Right cardiac atrium (tissue), 5 donors: Measurements from ENCODE around the gene BTNL8. TPM values are rescaled to one million over a fixed set of nuclear protein-coding genes. Genes with fewer than 3 reads are reported as not detected.

Experiments
- ATAC-seq, 2 donors: fragments of 200-7000 bp; cut with Tn5 transposase; one replicate each; pipeline versions ENCODE4 v1.8.0 to v1.9.1; 2020; ENCODE audit warnings: moderate library complexity in 2 of 2, mild to moderate bottlenecking in 1 of 2
- DNase-seq, 3 donors: peaks; one replicate each; pipeline ENCODE4 v3.0.0-alpha.2; 2020
- H3K27ac ChIP-seq: one replicate; pipeline ENCODE4 v1.5.1; 2013; ENCODE audit warnings: mild to moderate bottlenecking, low read length, control low read depth, moderate library complexity
- H3K27me3 ChIP-seq: one replicate; pipeline ENCODE4 v1.6.1; 2013; ENCODE audit not compliant: control insufficient read depth, insufficient read depth
- H3K4me1 ChIP-seq: one replicate; pipeline ENCODE4 v1.6.1; 2013; ENCODE audit warnings: low read length; ENCODE audit not compliant: control insufficient read depth, insufficient read depth
- H3K4me3 ChIP-seq: one replicate; pipeline ENCODE4 v1.5.1; 2013; ENCODE audit warnings: low read length, control low read depth
- H3K9me3 ChIP-seq: one replicate; pipeline ENCODE4 v1.6.1; 2013; ENCODE audit warnings: low read length; ENCODE audit not compliant: control insufficient read depth
- WGBS: extraction: QIAGEN DNeasy Blood & Tissue Kit; methylation state at CpG from one replicate; pipeline ENCODE4 v1.1.7; 2013; 5-methylcytosine and 5-hydroxymethylcytosine counted together
- intact Hi-C, 4 donors: fragments of 100-400 bp; cut with DNase I; formaldehyde crosslinking; loops; one replicate each; pipeline versions ENCODE4 v1.11.0 to v1.14.0; 2022 to 2023
- polyA plus RNA-seq: library from polyadenylated mRNA; stranded (reverse); fragments of 200-250 nt; gene quantifications from one replicate; pipeline ENCODE4 v1.2.3, GENCODE V29; 2013
- total RNA-seq, 4 donors: library from RNA; stranded (reverse); fragmentation: NEBNext Ultra II Directional; extraction: Animal tissue kit (Norgen Biotek cat#: 25700); gene quantifications; one replicate each; pipeline ENCODE4 v1.2.1, GENCODE V29; 2021
- donor health status: healthy with polysubstance abuse.
- donor health status: DM: no; HTN: yes; CAD: no.
- donor health status: DM: no; HTN: no; CAD: no.
- donor health status: DM: no; HTN: yes; CAD: no; lungs with severe emphysema.
- donor health status: DM: yes; HTN: yes; CAD: no.

Gene BTNL8
- total and polyA plus RNA-seq, 5 donors = 0.16 to 0.31 (median 0.24) TPM; not detected in 2

DNA sequence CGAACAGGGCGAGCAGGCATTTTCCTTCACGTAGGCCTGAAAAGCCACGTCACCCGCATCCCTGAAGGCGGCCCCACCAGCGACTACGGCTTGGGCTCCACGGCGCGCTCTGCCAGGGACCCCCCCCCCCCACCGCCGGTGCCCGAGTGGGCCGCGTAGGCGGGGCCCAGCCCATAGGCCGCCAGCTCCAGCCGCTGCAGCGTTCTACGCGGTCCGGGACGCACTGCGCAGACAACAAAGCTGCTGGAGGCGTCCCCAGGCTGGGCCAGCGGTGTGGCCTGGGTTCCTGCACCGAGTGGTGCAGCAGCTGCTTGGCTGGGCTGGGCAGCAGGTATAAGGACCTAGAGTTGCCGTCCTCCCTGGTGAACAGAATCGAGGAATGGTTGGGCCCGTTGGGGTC, 71.4 kb downstream of the BTNL8 start:
- WGBS = 97% methylated on average over 31 of the region's 31 CpGs
- ATAC-seq (no peak), DNase-seq (no peak)
- H3K27me3 ChIP-seq = no peaks in the 10 kb centered on the region
- H3K4me3 ChIP-seq = no peak overlapping the region
- no peaks in the 10 kb centered on the region for H3K4me1 ChIP-seq
- intact Hi-C loops = no loop called here
- H3K9me3 ChIP-seq = no peaks in the 10 kb centered on the region
- H3K27ac ChIP-seq = no peak overlapping the region

DNA sequence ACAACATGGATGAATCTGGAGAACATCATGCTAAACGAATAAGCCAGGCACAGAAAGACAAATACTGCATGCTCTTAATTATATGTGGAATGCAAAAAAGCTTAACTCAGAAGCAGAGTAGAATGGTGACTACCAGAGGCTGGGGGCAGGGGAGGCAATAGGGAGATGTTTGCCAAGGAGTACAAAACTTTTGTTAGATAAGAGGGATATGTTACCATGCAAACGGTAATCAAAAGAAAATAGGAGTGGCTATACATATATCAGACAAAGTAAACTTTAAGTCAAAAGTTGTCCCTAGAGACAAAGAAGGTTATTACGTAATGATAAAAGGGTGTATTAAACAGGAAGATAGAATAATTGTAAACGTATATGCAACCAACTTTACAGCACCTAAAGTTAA, 71.9 kb downstream of the BTNL8 start:
- H3K9me3 ChIP-seq = no peaks in the 10 kb centered on the region
- intact Hi-C loops = no loop called here
- H3K4me3 ChIP-seq = no peak overlapping the region
- ATAC-seq = no peak
- H3K27me3 ChIP-seq = no peaks in the 10 kb centered on the region
- WGBS = 73% methylated on average over 4 of the region's 4 CpGs
- no peak overlapping the region for H3K27ac ChIP-seq
- DNase-seq = no peak
- no peaks in the 10 kb centered on the region for H3K4me1 ChIP-seq

GRCh38 chr5:180974612-180975315, 75.8 kb downstream of the BTNL8 start:
- H3K9me3 ChIP-seq = no peaks in the 10 kb centered on the region
- 81% methylated on average over 2 of the region's 2 CpGs for WGBS
- no peaks in the 10 kb centered on the region for H3K4me1 ChIP-seq
- H3K27ac ChIP-seq = no peak overlapping the region
- no peak for DNase-seq
- no peaks in the 10 kb centered on the region for H3K27me3 ChIP-seq
- intact Hi-C loops = no loop called here
- no peak for ATAC-seq
- H3K4me3 ChIP-seq = no peak overlapping the region

DNA sequence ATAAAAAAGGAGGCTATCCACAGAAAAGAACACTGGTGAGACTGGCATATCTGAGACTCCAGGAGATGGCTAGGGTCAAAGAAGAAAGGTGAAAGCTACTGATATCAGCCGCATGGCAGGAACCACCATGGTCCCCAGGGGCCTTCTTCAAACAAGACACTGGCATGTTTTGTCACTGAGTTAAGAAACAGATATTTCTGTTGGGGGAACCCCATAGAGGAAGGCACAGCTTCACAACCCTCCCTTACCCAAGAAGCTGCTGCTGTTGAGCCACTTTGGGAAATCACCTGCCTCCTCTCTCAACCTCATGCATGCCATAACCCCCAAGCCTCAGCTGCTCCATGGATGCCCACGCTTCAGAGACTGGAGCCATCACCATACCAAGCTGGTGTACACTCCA, 76.4 kb downstream of the BTNL8 start:
- Histone ChIP-seq H3K9me3 (no peaks in the 10 kb centered on the region), H3K4me1 (no peaks in the 10 kb centered on the region), H3K27me3 (no peaks in the 10 kb centered on the region), H3K27ac (no peak overlapping the region), H3K4me3 (no peak overlapping the region)
- 70% methylated on average over 2 of the region's 2 CpGs for WGBS
- intact Hi-C loops = no loop called here
- no peak for DNase-seq
- no peak for ATAC-seq

GRCh38 chr5:180976518-180976917, 77.6 kb downstream of the BTNL8 start:
- H3K27ac ChIP-seq = no peak overlapping the region
- 59% methylated on average over 6 of the region's 6 CpGs for WGBS
- no peaks in the 10 kb centered on the region for H3K4me1 ChIP-seq
- no peaks in the 10 kb centered on the region for H3K9me3 ChIP-seq
- no peak for DNase-seq
- no peak for ATAC-seq
- no peak overlapping the region for H3K4me3 ChIP-seq
- H3K27me3 ChIP-seq = no peaks in the 10 kb centered on the region
- intact Hi-C loops = no loop called here

GRCh38 chr5:180977852-180978251, 78.9 kb downstream of the BTNL8 start:
- intact Hi-C loops = no loop called here
- H3K27me3 ChIP-seq = no peaks in the 10 kb centered on the region
- no peaks in the 10 kb centered on the region for H3K9me3 ChIP-seq
- H3K4me3 ChIP-seq = no peak overlapping the region
- WGBS = 23% methylated on average over 1 of the region's 1 CpG
- ATAC-seq = no peak
- H3K27ac ChIP-seq = no peak overlapping the region
- DNase-seq = no peak
- no peaks in the 10 kb centered on the region for H3K4me1 ChIP-seq

DNA sequence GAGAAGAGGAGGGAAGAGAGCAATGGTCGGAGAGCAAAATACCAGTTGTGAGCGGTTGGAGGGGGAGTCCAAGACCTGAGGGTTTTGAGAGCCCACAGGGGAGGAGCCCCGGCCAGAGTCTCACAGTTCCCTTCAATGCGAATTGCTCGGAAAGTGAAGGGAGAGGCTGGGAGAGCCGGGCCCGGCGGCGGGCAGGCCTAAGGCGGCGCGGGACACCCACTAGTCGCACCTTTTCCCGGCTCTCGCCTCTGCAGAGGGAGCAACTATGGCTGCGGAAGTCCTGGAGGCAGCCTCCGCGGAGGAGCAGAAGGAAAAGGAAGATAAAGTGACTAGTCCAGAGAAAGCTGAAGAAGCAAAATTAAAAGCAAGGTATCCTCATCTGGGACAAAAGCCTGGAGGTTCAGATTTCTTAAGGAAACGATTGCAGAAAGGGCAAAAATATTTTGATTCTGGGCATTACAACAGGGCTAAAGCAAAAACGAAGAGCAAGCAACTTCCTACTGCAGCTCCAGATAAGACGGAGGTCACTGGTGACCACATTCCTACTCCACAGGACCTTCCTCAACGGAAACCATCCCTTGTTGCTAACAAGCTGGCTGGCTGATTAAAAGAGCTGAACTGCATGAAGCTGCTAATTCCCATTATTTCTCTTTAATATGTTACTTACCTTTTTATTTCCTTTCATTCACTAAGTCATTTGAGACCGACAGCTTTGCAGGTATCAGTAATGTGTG, 83.2 kb downstream of the BTNL8 start:
- Histone ChIP-seq H3K27ac (no peak overlapping the region), H3K9me3 (no peaks in the 10 kb centered on the region), H3K4me3 (no peak overlapping the region), H3K27me3 (no peaks in the 10 kb centered on the region), H3K4me1 (no peaks in the 10 kb centered on the region)
- no peak for DNase-seq
- intact Hi-C loops = no loop called here
- 44% methylated on average over 23 of the region's 23 CpGs for WGBS
- ATAC-seq = no peak

GRCh38 chr5:180988016-180988415, 89.1 kb downstream of the BTNL8 start:
- DNase-seq (no peak), ATAC-seq (no peak)
- H3K4me1 ChIP-seq = no peaks in the 10 kb centered on the region
- no peaks in the 10 kb centered on the region for H3K27me3 ChIP-seq
- no peaks in the 10 kb centered on the region for H3K9me3 ChIP-seq
- 83% methylated on average over 2 of the region's 2 CpGs for WGBS
- no peak overlapping the region for H3K4me3 ChIP-seq
- no peak overlapping the region for H3K27ac ChIP-seq
- intact Hi-C loops = no loop called here

- Histone ChIP-seq H3K4me3 (no peak within 1 kb of the TSS), H3K27me3 (no peaks in the 10 kb centered on the region), H3K9me3 (no peaks in the 10 kb centered on the region), H3K27ac (no peak within 1 kb of the TSS), H3K4me1 (no peaks in the 10 kb centered on the region)
- WGBS = 87% methylated on average over 5 of the region's 5 CpGs
- DNase-seq = no peak
- no peak for ATAC-seq
- intact Hi-C loops = no loop called here
Measured at GRCh38 chr5:180988592-180988991, 89.6 kb downstream of the BTNL8 start, which contains the start of gene BTNL3. BTNL3 (plus strand) TSS chr5:180988846; CDS start chr5:180989029, 183 bp downstream.

GRCh38 chr5:180990086-180990881, 91.3 kb downstream of the BTNL8 start:
- H3K4me3 ChIP-seq = no peak overlapping the region
- 60% methylated on average over 16 of the region's 16 CpGs for WGBS
- no peaks in the 10 kb centered on the region for H3K4me1 ChIP-seq
- ATAC-seq = no peak
- no peak for DNase-seq
- H3K27me3 ChIP-seq = no peaks in the 10 kb centered on the region
- intact Hi-C loops = no loop called here
- no peaks in the 10 kb centered on the region for H3K9me3 ChIP-seq
- H3K27ac ChIP-seq = no peak overlapping the region

GRCh38 chr5:180990882-180991242, 91.9 kb downstream of the BTNL8 start:
- WGBS = 75% methylated on average over 5 of the region's 5 CpGs
- intact Hi-C loops = no loop called here
- H3K27me3 ChIP-seq = no peaks in the 10 kb centered on the region

More at GRCh38 chr5:180990882-180991242, 91.9 kb downstream of the BTNL8 start:
- Histone ChIP-seq H3K4me3 (no peak overlapping the region), H3K4me1 (no peaks in the 10 kb centered on the region), H3K27ac (no peak overlapping the region), H3K9me3 (no peaks in the 10 kb centered on the region)
- no peak for ATAC-seq
- DNase-seq = no peak
